HepG2 (cell line): ENCODE measurements around the gene CHML. TPM values are rescaled to one million over a fixed set of nuclear protein-coding genes. Genes with fewer than 3 reads are reported as not detected.

Experiments
- ADNP ChIP-seq: sonication (generic); formaldehyde crosslinking; IDR thresholded peaks from 2 replicates; pipeline ENCODE4 v1.4.0; 2020; ENCODE audit warnings: missing genetic modification reagents
- GABPB1 ChIP-seq: IDR thresholded peaks from 2 replicates; pipeline ENCODE4 v1.6.1; 2016; ENCODE audit warnings: mild to moderate bottlenecking, missing genetic modification reagents, moderate library complexity, missing compliant biosample characterization
- HNRNPL ChIP-seq: fragments of 200-400 bp; formaldehyde crosslinking; IDR thresholded peaks from 2 replicates; pipeline ENCODE4 v1.6.1; 2017; ENCODE audit warnings: mild to moderate bottlenecking, low read depth, low read length
- JUN ChIP-seq: sonication (generic); formaldehyde crosslinking; IDR thresholded peaks from 2 replicates; pipeline ENCODE4 v1.4.0; 2020; ENCODE audit warnings: mild to moderate bottlenecking, missing genetic modification reagents
- MED8 ChIP-seq: sonication (generic); formaldehyde crosslinking; IDR thresholded peaks from 2 replicates; pipeline ENCODE4 v1.8.1; 2023; ENCODE audit warnings: mild to moderate bottlenecking, missing genetic modification reagents; ENCODE audit not compliant: insufficient replicate concordance
- MLXIP ChIP-seq: sonication (generic); formaldehyde crosslinking; IDR thresholded peaks from 2 replicates; pipeline ENCODE4 v1.9.0; 2021; ENCODE audit warnings: missing genetic modification reagents, borderline replicate concordance
- NAIF1 ChIP-seq: sonication (generic); formaldehyde crosslinking; IDR thresholded peaks from 2 replicates; pipeline ENCODE4 v1.5.0; 2020; ENCODE audit warnings: mild to moderate bottlenecking, missing genetic modification reagents, borderline replicate concordance
- NR2F6 ChIP-seq, 2 experiments: IDR thresholded peaks; 2 replicates each; pipeline ENCODE4 v1.6.1; 2016; ENCODE audit warnings: antibody characterized with exemption in 1 of 2, mild to moderate bottlenecking in 1 of 2
- POLR2G ChIP-seq: fragments of 200-400 bp; formaldehyde crosslinking; IDR thresholded peaks from 2 replicates; pipeline ENCODE4 v1.6.1; 2018; ENCODE audit warnings: mild to moderate bottlenecking, low read depth, low read length, moderate library complexity
- PRMT3 ChIP-seq: sonication (generic); formaldehyde crosslinking; IDR thresholded peaks from 2 replicates; pipeline ENCODE4 v1.8.1; 2022; ENCODE audit warnings: low read depth, mild to moderate bottlenecking, moderate library complexity, missing genetic modification reagents, borderline replicate concordance
- SMAD3 ChIP-seq: sonication (generic); formaldehyde crosslinking; IDR thresholded peaks from 2 replicates; pipeline ENCODE4 v1.4.0; 2020; ENCODE audit warnings: missing genetic modification reagents
- SMARCE1 ChIP-seq: fragments of 450-650 bp; IDR thresholded peaks from 2 replicates; pipeline ENCODE4 v1.6.1; 2017; ENCODE audit warnings: borderline replicate concordance
- SMYD3 ChIP-seq: sonication (generic); formaldehyde crosslinking; IDR thresholded peaks from 2 replicates; pipeline ENCODE4 v1.8.1; 2023; ENCODE audit warnings: mild to moderate bottlenecking, missing genetic modification reagents
- SRF ChIP-seq: IDR thresholded peaks from 2 replicates; pipeline ENCODE4 v1.6.1; 2011; ENCODE audit warnings: mild to moderate bottlenecking, low read depth, low read length, moderate library complexity
- TIGD3 ChIP-seq: sonication (generic); formaldehyde crosslinking; IDR thresholded peaks from 2 replicates; pipeline ENCODE4 v1.5.1; 2020; ENCODE audit warnings: mild to moderate bottlenecking, missing genetic modification reagents, borderline replicate concordance
- U2AF1 ChIP-seq: fragments of 200-400 bp; formaldehyde crosslinking; optimal IDR thresholded peaks from 2 replicates; pipeline ENCODE3; 2017; ENCODE audit warnings: mild to moderate bottlenecking, low read depth, low read length
- WIZ ChIP-seq: sonication (generic); formaldehyde crosslinking; IDR thresholded peaks from 2 replicates; pipeline ENCODE4 v1.5.1; 2020; ENCODE audit warnings: mild to moderate bottlenecking, missing genetic modification reagents
- YEATS4 ChIP-seq: sonication (generic); formaldehyde crosslinking; IDR thresholded peaks from 2 replicates; pipeline ENCODE4 v1.4.0; 2020; ENCODE audit warnings: missing genetic modification reagents, borderline replicate concordance
- ZBTB21 ChIP-seq: sonication (generic); formaldehyde crosslinking; IDR thresholded peaks from 2 replicates; pipeline ENCODE4 v1.4.0; 2020; ENCODE audit warnings: missing genetic modification reagents
- ZFP36L1 ChIP-seq: sonication (generic); formaldehyde crosslinking; IDR thresholded peaks from 2 replicates; pipeline ENCODE4 v1.8.0; 2022; ENCODE audit warnings: mild to moderate bottlenecking, missing genetic modification reagents, moderate library complexity
- ZNF234 ChIP-seq: sonication (generic); formaldehyde crosslinking; conservative IDR thresholded peaks from 2 replicates; pipeline ENCODE4 v1.5.1; 2020; ENCODE audit warnings: mild to moderate bottlenecking, missing genetic modification reagents
- ZNF451 ChIP-seq: sonication (generic); formaldehyde crosslinking; IDR thresholded peaks from 2 replicates; pipeline ENCODE4 v1.5.0; 2020; ENCODE audit warnings: mild to moderate bottlenecking, missing genetic modification reagents
- ZNF496 ChIP-seq: sonication (generic); formaldehyde crosslinking; IDR thresholded peaks from 2 replicates; pipeline ENCODE4 v1.8.1; 2023; ENCODE audit warnings: mild to moderate bottlenecking, moderate library complexity, missing genetic modification reagents; ENCODE audit not compliant: insufficient replicate concordance
- ZNF639 ChIP-seq: conservative IDR thresholded peaks from 2 replicates; pipeline ENCODE4 v1.6.1; 2018; ENCODE audit warnings: missing genetic modification reagents
- ZNF746 ChIP-seq: sonication (generic); formaldehyde crosslinking; IDR thresholded peaks from 2 replicates; pipeline ENCODE4 v1.8.0; 2022; ENCODE audit warnings: mild to moderate bottlenecking, missing genetic modification reagents
- polyA plus RNA-seq, 8 experiments: library from polyadenylated mRNA; depleted of rRNA in 3 of 8; stranded (reverse) in 7 of 8; unstranded in 1 of 8; fragments of >200 nt; fragmentation: Illumina TruSeq in 4 of 8; extraction: Trizol in 4 of 8; gene quantifications; 2 replicates each; pipeline versions ENCODE4 v1.2.1 to v1.2.3, GENCODE V29; 2011 to 2016; ENCODE audit warnings: low read depth in 4 of 8, missing spikeins in 1 of 8, mixed read lengths in 1 of 8; ENCODE audit not compliant: insufficient read depth in 1 of 8
- total RNA-seq, 5 experiments: library from RNA; depleted of rRNA; stranded (reverse); fragments of >200 nt; fragmentation: Illumina TruSeq; extraction: Trizol; gene quantifications; 2 replicates each; pipeline ENCODE4 v1.2.3, GENCODE V29; 2016; ENCODE audit warnings: low read depth in 1 of 5

The CHML gene
- total and polyA plus RNA-seq, 2 of the 13 experiments (the other 11 are each of a cell fraction or from before 2014, with no cell fraction given): 5.2 to 16.7 TPM

GRCh38 chr1:241640149-241640866, at the start of gene CHML, which contains the start of gene OPN3 (continued):
- peak; percentile 70 for TF ChIP-seq YEATS4
- no peak for TF ChIP-seq MED8 (CRISPR knock-in tag)
- no peak for TF ChIP-seq SMAD3
- TF ChIP-seq PRMT3: no peak
- TF ChIP-seq GABPB1 (CRISPR knock-in tag): peak; percentile 84
- TF ChIP-seq SMARCE1: no peak
- no peak for TF ChIP-seq NR2F6 (IDR thresholded peaks at IDR 0.05)
- TF ChIP-seq NR2F6 (CRISPR knock-in tag; IDR thresholded peaks at IDR 0.05): no peak
- no peak for TF ChIP-seq SRF
- no peak for TF ChIP-seq ZNF496 (CRISPR knock-in tag)
- peak; percentile 26; the same call in 1 of the 2 replicates for TF ChIP-seq ZNF639 (CRISPR knock-in tag)
- TF ChIP-seq ZFP36L1 (CRISPR knock-in tag): no peak
- TF ChIP-seq TIGD3 (CRISPR knock-in tag): no peak
- no peak for TF ChIP-seq ZBTB21 (CRISPR knock-in tag)
- no peak for TF ChIP-seq U2AF1
- TF ChIP-seq NAIF1 (CRISPR knock-in tag): no peak
- TF ChIP-seq MLXIP (CRISPR knock-in tag): no peak
- peak; percentile 65; the same call in 1 of the 2 replicates for TF ChIP-seq ZNF234 (CRISPR knock-in tag)
- TF ChIP-seq ADNP: no peak
- TF ChIP-seq WIZ: no peak
- TF ChIP-seq ZNF451: no peak
- TF ChIP-seq SMYD3: peak; percentile 44; the same call in 1 of the 2 replicates
- peak; percentile 73 for TF ChIP-seq POLR2G
- TF ChIP-seq ZNF746 (CRISPR knock-in tag): no peak; the same call in 1 of the 2 replicates
- no peak for TF ChIP-seq HNRNPL
- TF ChIP-seq JUN (CRISPR knock-in tag): no peak
